SH-SY5Y (cell line): ENCODE results near the gene RAPGEF5.

Source experiments
- GATA2 ChIP-seq: IDR thresholded peaks from 2 replicates; pipeline ENCODE4 v1.6.1; 2011; ENCODE audit warnings: mild to moderate bottlenecking, low read depth, low read length
- GATA3 ChIP-seq: IDR thresholded peaks from 2 replicates; pipeline ENCODE4 v1.6.1; 2011; ENCODE audit warnings: low read depth, mild to moderate bottlenecking, low read length, moderate library complexity

GRCh38 chr7:22181663-22182062 lies 175.3 kb downstream of the RAPGEF5 start:
- TF ChIP-seq GATA3 (no peak), GATA2 (no peak)
